Small intestine (tissue), 7 donors: ENCODE results near the gene PTPN13. TPM values are rescaled to one million over a fixed set of nuclear protein-coding genes. Genes with fewer than 3 reads are reported as not detected.

ENCODE experiments used
- DNase-seq, 2 donors: peaks; one replicate each; pipeline versions ENCODE4 v3.0.0 to v3.0.0-alpha.2; 2013
- FAIRE-seq: peaks from 2 replicates; lab custom pipeline; 2012; peaks lifted over from hg19 to GRCh38; lab: Jason Lieb, UNC
- H3K27ac ChIP-seq, 3 donors: one replicate each; pipeline ENCODE4 v1.5.1; 2013; ENCODE audit warnings: low read length in 2 of 3, mild to moderate bottlenecking in 2 of 3, control low read depth in 1 of 3, inconsistent platforms in 1 of 3, low read depth in 1 of 3, moderate library complexity in 1 of 3
- H3K27me3 ChIP-seq, 3 donors: one replicate each; pipeline ENCODE4 v1.6.1; 2013; ENCODE audit warnings: low read length in 3 of 3, inconsistent platforms in 1 of 3; ENCODE audit not compliant: control insufficient read depth in 3 of 3, insufficient read depth in 3 of 3
- H3K36me3 ChIP-seq, 3 donors: one replicate each; pipeline ENCODE4 v1.6.1; 2013; ENCODE audit warnings: low read length in 3 of 3, inconsistent platforms in 1 of 3, low read depth in 1 of 3, mild to moderate bottlenecking in 1 of 3, moderate library complexity in 1 of 3; ENCODE audit not compliant: control insufficient read depth in 3 of 3, insufficient read depth in 2 of 3
- H3K4me1 ChIP-seq, 3 donors: one replicate each; pipeline ENCODE4 v1.6.1; 2013; ENCODE audit warnings: low read length in 2 of 3, inconsistent platforms in 1 of 3, low read depth in 1 of 3, mild to moderate bottlenecking in 1 of 3, moderate library complexity in 1 of 3; ENCODE audit not compliant: control insufficient read depth in 3 of 3, insufficient read depth in 2 of 3
- H3K4me3 ChIP-seq, 3 donors: one replicate each; pipeline ENCODE4 v1.5.1; 2013; ENCODE audit warnings: low read length in 3 of 3, control low read depth in 1 of 3, inconsistent platforms in 1 of 3, low read depth in 1 of 3, mild to moderate bottlenecking in 1 of 3, moderate library complexity in 1 of 3
- H3K9me3 ChIP-seq, 2 donors: one replicate each; pipeline ENCODE4 v1.6.1; 2013; ENCODE audit warnings: low read depth in 1 of 2, low read length in 1 of 2; ENCODE audit not compliant: control insufficient read depth in 2 of 2, insufficient read depth in 1 of 2
- WGBS, 3 donors: extraction: QIAGEN DNeasy Blood & Tissue Kit; methylation state at CpG; one replicate each; pipeline ENCODE4 v1.1.7; 2013; 5-methylcytosine and 5-hydroxymethylcytosine counted together
- polyA plus RNA-seq, 4 donors: library from polyadenylated mRNA; stranded (reverse) in 3 of 4; unstranded in 1 of 4; fragments of 200-250 nt in 3 of 4; fragments of 120-200 nt in 1 of 4; gene quantifications; one replicate each; pipeline versions ENCODE4 v1.2.1 to v1.2.3, GENCODE V29; 2013
- donor health status: healthy with polysubstance abuse.
- donor health status: control.
- donor health status: control.
- donor health status: Bipolar disorder and iron deficiency.
- donor health status: healthy.

PTPN13 gene
- polyA plus RNA-seq, 4 donors: 0.22 to 18.2 (median 0.60) TPM

DNA sequence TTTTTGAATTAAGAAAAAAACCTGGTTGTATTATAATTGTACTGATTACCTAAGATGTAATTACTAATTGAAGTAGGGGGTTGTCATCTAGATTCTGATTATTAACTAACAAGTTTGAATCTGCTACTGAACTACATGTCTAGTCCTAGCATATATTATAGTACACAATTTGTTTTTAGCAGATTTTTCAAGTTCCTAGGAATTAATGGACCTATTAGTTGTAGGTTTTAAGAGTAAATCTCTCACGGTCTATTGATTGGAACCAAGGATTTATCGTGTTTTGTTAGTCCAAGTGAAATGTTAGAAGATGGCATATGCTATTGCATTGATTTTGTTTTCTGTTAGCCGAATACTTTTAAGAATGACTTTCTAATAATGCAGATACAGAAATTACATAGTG is 20.8 kb downstream of the PTPN13 start:
- Histone ChIP-seq H3K4me3 (no peak overlapping the region), H3K27me3 (no peaks in the 10 kb centered on the region), H3K4me1 (no peaks in the 10 kb centered on the region), H3K9me3 (no peaks in the 10 kb centered on the region), H3K27ac (no peak overlapping the region), H3K36me3 (no peaks in the 10 kb centered on the region)
- FAIRE-seq: no peak
- 89 to 92% (median 91%) methylated on average over 3 of the region's 3 CpGs for WGBS, 3 donors
- DNase-seq: no peak

DNA sequence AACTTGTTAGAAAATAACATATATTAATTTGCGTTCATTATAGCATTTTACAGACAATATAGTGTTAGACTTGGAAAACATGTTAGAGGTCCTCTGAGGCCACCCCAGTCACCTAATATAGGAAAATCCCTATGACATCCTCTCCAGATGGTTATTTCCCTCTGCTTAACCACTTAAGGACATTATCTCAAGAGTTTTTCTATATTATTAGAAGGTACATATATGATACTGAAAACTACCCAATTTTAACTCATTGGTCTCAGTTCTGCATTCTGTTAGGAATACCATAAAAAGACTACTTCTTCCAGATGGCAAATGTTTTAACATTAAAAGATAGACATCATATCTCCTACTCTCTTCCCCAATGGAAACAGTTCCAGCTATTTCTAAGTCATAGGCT is 21.4 kb downstream of the PTPN13 start:
- no peak overlapping the region for H3K4me3 ChIP-seq
- H3K27me3 ChIP-seq: no peaks in the 10 kb centered on the region
- WGBS, 3 donors: 86 to 97% (median 93%) methylated on average over 1 of the region's 1 CpG
- H3K36me3 ChIP-seq: no peaks in the 10 kb centered on the region
- H3K27ac ChIP-seq: no peak overlapping the region
- no peaks in the 10 kb centered on the region for H3K4me1 ChIP-seq
- no peak for FAIRE-seq
- no peak for DNase-seq
- no peaks in the 10 kb centered on the region for H3K9me3 ChIP-seq

DNA sequence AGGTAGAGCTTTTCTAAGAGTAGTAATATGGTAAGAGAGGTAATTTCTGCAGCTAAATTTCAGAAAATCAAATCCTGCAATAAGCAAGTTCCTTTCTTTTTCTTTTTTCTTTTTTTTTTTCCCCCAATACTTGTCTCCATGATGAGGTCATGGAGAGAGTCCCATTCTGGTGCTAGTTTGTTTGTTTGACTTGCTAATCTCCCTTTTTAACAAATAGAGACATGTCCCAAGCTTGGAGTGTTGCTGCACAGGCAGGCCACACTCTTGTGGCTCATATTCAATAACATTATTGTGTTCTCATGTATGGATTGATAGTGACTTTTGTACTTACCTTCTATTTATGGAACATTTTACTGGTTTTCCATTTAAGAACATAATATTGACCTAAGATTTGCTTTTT is 25.5 kb downstream of the PTPN13 start:
- Histone ChIP-seq H3K27me3 (no peaks in the 10 kb centered on the region), H3K4me1 (no peaks in the 10 kb centered on the region), H3K27ac (no peak overlapping the region), H3K36me3 (no peaks in the 10 kb centered on the region), H3K4me3 (no peak overlapping the region), H3K9me3 (no peaks in the 10 kb centered on the region)
- no peak for DNase-seq
- FAIRE-seq: no peak

DNA sequence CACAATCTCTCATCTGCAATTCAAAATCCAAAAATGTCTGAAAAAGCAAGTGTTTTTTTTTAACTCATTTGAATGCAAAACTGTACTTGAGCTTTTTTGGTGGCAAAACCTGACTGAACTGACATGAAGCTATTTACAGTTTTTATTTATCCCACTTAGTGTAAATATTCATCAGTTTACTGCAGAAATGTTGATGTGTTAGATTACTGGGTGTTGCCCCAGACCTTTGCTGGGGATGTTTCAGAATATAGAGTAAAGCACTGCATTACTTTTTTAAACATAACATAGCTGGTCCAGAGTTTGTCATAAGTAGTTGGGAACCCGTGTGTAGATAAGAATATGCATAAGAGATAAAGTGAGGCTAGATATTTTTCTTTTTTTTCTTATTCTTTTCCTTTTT is 27.3 kb downstream of the PTPN13 start:
- Histone ChIP-seq H3K4me1 (no peaks in the 10 kb centered on the region), H3K36me3 (no peaks in the 10 kb centered on the region), H3K4me3 (no peak overlapping the region), H3K9me3 (no peaks in the 10 kb centered on the region), H3K27me3 (no peaks in the 10 kb centered on the region), H3K27ac (no peak overlapping the region)
- FAIRE-seq (no peak), DNase-seq (no peak)
- WGBS, 3 donors: 12 to 33% (median 17%) methylated on average over 1 of the region's 1 CpG

DNA sequence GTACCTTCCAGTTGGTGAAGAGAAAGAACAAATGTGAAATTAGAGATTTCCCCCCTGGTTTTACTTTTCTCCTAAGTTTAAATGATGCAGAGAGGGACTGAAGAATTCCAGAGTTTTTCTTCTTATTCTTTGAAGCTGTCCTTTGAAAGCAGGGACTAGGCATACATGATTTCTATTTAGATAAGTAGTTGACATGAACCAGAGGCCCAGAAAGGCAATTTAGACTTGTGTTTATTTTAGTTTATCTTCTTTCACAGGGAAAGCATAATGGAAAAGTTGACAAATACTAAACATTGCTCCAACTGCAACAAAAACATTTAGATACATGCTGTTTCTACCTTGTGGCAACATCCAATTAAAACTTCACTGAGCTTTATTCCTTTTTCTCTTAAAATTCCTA is 32.0 kb downstream of the PTPN13 start:
- FAIRE-seq: no peak
- no peak overlapping the region for H3K27ac ChIP-seq

DNA sequence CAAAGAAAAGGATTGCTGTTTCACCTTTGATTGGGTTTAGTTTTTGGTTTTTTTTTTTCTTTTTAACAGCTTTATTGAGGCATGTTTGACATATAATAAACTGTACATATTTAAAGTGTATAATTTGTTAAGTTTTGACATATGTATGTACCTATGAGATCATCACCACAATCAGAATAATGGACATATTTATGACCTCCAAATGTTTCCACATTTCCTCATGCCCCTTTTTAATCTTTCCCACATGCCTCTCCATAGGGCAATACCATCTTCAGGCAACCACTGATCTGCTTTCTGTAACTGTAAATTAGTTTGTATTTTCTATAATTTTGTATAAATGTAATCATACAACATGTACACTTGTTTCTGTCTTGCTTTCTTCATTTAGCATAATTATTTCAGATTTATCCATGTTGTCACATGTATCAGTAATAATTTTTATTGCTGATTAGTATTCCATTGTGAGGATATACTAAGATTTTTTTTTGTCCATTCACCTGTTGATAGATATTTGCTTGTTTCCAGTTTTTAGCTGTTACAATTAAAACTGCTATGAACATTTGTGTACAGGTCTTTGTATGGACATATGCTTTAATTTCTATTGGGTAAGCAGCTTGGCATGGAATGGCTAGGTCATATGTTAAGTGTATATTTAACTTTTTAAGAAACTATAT is 33.5 kb downstream of the PTPN13 start:
- H3K4me3 ChIP-seq: no peak overlapping the region
- FAIRE-seq (no peak), DNase-seq (no peak)
- no peaks in the 10 kb centered on the region for H3K9me3 ChIP-seq
- no peaks in the 10 kb centered on the region for H3K36me3 ChIP-seq
- H3K4me1 ChIP-seq: no peaks in the 10 kb centered on the region
- H3K27me3 ChIP-seq: no peaks in the 10 kb centered on the region
- H3K27ac ChIP-seq: no peak overlapping the region

More for the DNA sequence above, 32.0 kb downstream of the PTPN13 start:
- H3K4me1 ChIP-seq: no peaks in the 10 kb centered on the region
- no peak for DNase-seq
- H3K36me3 ChIP-seq: no peaks in the 10 kb centered on the region
- no peaks in the 10 kb centered on the region for H3K9me3 ChIP-seq
- no peaks in the 10 kb centered on the region for H3K27me3 ChIP-seq
- no peak overlapping the region for H3K4me3 ChIP-seq

DNA sequence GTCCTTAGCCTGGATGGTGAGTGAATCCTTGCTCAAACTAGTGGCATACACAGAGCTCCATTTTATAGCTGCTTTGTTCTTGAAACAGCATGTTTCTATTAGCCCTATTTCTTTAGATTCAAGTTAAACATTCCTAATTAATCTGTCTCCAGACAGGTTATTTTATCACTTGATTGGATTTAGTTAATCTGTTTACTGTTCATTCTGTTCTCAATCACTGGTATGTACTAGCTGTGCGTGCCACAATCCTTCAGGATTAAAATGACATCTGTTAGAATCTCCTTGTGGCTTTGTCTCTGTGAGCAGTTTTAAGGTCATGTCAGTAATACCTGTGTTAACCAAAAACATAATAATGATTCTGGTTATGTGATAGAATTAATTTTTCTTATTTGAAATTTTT is 36.5 kb downstream of the PTPN13 start:
- FAIRE-seq: peak; percentile 30

DNA sequence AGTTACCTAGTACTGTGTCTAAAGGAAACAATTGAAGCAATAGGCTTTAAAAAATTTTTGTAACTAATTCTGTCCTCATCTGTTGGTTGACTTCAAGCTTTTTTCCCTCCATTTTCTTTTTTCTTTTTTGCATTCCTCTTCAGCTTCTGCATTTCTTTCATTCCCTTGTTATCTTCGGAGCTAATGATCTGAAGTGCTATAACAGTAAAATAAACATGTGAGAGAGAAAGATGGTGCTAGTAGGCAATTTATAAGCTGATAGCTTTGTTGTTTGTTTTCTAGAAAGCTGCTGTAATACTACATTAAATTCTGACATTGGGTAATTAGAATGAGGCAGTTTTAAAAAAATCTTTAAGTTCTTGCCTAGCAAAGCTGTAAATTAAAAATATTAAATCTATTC is 37.1 kb downstream of the PTPN13 start:
- H3K36me3 ChIP-seq: no peaks in the 10 kb centered on the region
- FAIRE-seq: no peak
- WGBS, 3 donors: 50 to 65% (median 60%) methylated on average over 1 of the region's 1 CpG

More for the DNA sequence above, 36.5 kb downstream of the PTPN13 start:
- Histone ChIP-seq H3K9me3 (no peaks in the 10 kb centered on the region), H3K4me3 (no peak overlapping the region), H3K4me1 (no peaks in the 10 kb centered on the region), H3K36me3 (no peaks in the 10 kb centered on the region), H3K27me3 (no peaks in the 10 kb centered on the region), H3K27ac (no peak overlapping the region)
- 41 to 73% (median 63%) methylated on average over 1 of the region's 1 CpG for WGBS, 3 donors
- DNase-seq: no peak

DNA sequence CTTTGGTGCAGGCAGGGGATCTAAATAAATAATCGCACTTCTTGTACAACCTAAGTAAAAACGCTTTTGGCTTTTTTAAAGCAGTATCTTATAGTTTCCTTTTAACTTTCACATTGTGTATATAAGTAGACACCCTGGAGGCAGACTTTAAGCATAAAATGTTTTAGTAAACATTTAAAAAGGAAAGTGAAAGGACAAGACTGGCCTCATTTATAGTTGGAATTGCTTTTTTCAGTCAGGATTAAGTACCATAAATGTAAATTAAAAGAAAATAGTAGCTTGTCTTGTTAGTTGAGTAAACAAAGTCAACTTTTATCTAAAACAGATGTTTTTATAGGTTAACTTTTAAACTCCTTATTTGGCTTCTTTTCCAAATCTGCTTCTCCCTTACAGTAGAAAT is 39.7 kb downstream of the PTPN13 start:
- FAIRE-seq (no peak), DNase-seq (no peak)
- Histone ChIP-seq H3K4me1 (no peaks in the 10 kb centered on the region), H3K27ac (no peak overlapping the region), H3K27me3 (no peaks in the 10 kb centered on the region), H3K9me3 (no peaks in the 10 kb centered on the region), H3K4me3 (no peak overlapping the region), H3K36me3 (no peaks in the 10 kb centered on the region)
- whole genome bisulfite sequencing, 3 donors: 48 to 66% (median 61%) methylated on average over 2 of the region's 2 CpGs

More for the DNA sequence above, 37.1 kb downstream of the PTPN13 start:
- H3K4me1 ChIP-seq: no peaks in the 10 kb centered on the region
- H3K9me3 ChIP-seq: no peaks in the 10 kb centered on the region
- H3K4me3 ChIP-seq: no peak overlapping the region
- no peaks in the 10 kb centered on the region for H3K27me3 ChIP-seq
- H3K27ac ChIP-seq: no peak overlapping the region
- no peak for DNase-seq
